Keratinocyte (primary cell): Measurements from ENCODE around the gene TSPAN18. TPM values are rescaled to one million over a fixed set of nuclear protein-coding genes. Genes with fewer than 3 reads are reported as not detected.
"Not testable (repeated sequence)": the region's sequence is repeated elsewhere in the genome, so short reads cannot be mapped to it uniquely, and the experiment has no call there.

ENCODE experiments used
- DNase-seq: peaks from one replicate; pipeline ENCODE4 v3.0.0-alpha.2; 2011; ENCODE audit warnings: low read depth, missing footprints, low spot score
- FAIRE-seq: peaks from 2 replicates; lab custom pipeline; 2011; peaks lifted over from hg19 to GRCh38; lab: Jason Lieb, UNC
- H2AFZ ChIP-seq: 2 replicates; pipeline ENCODE4 v1.6.0; 2012; ENCODE audit warnings: low read length, control low read depth, inconsistent platforms; ENCODE audit not compliant: control insufficient read depth
- H3K27ac ChIP-seq: 2 replicates; pipeline ENCODE4 v1.5.1; 2011; ENCODE audit warnings: low read length; ENCODE audit not compliant: control insufficient read depth, insufficient read depth
- H3K27me3 ChIP-seq: 3 replicates; pipeline ENCODE4 v1.6.0; 2011; ENCODE audit warnings: low read length; ENCODE audit not compliant: control insufficient read depth, insufficient read depth; ENCODE audit errors: extremely low read depth
- H3K36me3 ChIP-seq, 2 experiments: 2 replicates in 1 of 2; 3 replicates in 1 of 2; pipeline ENCODE4 v1.5.1; 2011; ENCODE audit warnings: low read length in 2 of 2, mild to moderate bottlenecking in 1 of 2; ENCODE audit not compliant: control insufficient read depth in 2 of 2, insufficient read depth in 2 of 2; ENCODE audit errors: extremely low read depth in 1 of 2
- H3K4me1 ChIP-seq: 3 replicates; pipeline ENCODE4 v1.5.1; 2011; ENCODE audit warnings: low read length; ENCODE audit not compliant: control insufficient read depth, insufficient read depth; ENCODE audit errors: extremely low read depth
- H3K4me2 ChIP-seq: 3 replicates; pipeline ENCODE4 v1.6.0; 2011; ENCODE audit warnings: low read depth, low read length; ENCODE audit not compliant: control insufficient read depth, insufficient read depth; ENCODE audit errors: extremely low read depth
- H3K4me3 ChIP-seq, 3 experiments: fragments of 200-600 bp in 1 of 3; sonication (generic) in 1 of 3; 2 replicates in 2 of 3; 3 replicates in 1 of 3; pipeline ENCODE4 v1.5.1; 2011 to 2016; ENCODE audit warnings: low read length in 3 of 3, mild to moderate bottlenecking in 3 of 3, control low read depth in 2 of 3, inconsistent platforms in 1 of 3, low read depth in 1 of 3, mixed read lengths in 1 of 3, mixed run types in 1 of 3, moderate library complexity in 1 of 3; ENCODE audit not compliant: control insufficient read depth in 2 of 3, insufficient read depth in 2 of 3; ENCODE audit errors: extremely low read depth in 1 of 3
- H3K79me2 ChIP-seq: 2 replicates; pipeline ENCODE4 v1.6.0; 2012; ENCODE audit warnings: low read length; ENCODE audit not compliant: control insufficient read depth, insufficient read depth
- H3K9ac ChIP-seq: 3 replicates; pipeline ENCODE4 v1.6.0; 2011; ENCODE audit warnings: low read length; ENCODE audit not compliant: control insufficient read depth, insufficient read depth; ENCODE audit errors: extremely low read depth
- H3K9me1 ChIP-seq: 3 replicates; pipeline ENCODE4 v1.6.0; 2011; ENCODE audit warnings: low read length; ENCODE audit not compliant: control insufficient read depth, insufficient read depth; ENCODE audit errors: extremely low read depth
- H3K9me3 ChIP-seq: 2 replicates; pipeline ENCODE4 v1.5.1; 2012; ENCODE audit warnings: low read depth, low read length; ENCODE audit not compliant: control insufficient read depth
- H4K20me1 ChIP-seq: 3 replicates; pipeline ENCODE4 v1.6.0; 2011; ENCODE audit warnings: low read length; ENCODE audit not compliant: control insufficient read depth, insufficient read depth; ENCODE audit errors: extremely low read depth
- EZH2 ChIP-seq: IDR thresholded peaks from one replicate; pipeline ENCODE4 v1.6.1; 2012; ENCODE audit warnings: inconsistent platforms, mild to moderate bottlenecking, low read length, moderate library complexity
- dilution Hi-C: fragments of 300-500 bp; cut with MboI; formaldehyde crosslinking; loops from one replicate; pipeline ENCODE4 v1.7.0; 2020; ENCODE audit warnings: low sequenced_read_pairs; ENCODE audit not compliant: extremely low pct_ligation_motif_present
- polyA plus RNA-seq, 5 experiments: library from polyadenylated mRNA; depleted of rRNA in 3 of 5; stranded (reverse) in 3 of 5; stranded (forward) in 1 of 5; unstranded in 1 of 5; fragments of >200 nt; gene quantifications; 1 replicate in 1 of 5; 2 replicates in 3 of 5; 3 replicates in 1 of 5; pipeline versions ENCODE4 v1.2.1 to v1.2.3, GENCODE V29; 2011 to 2012; ENCODE audit warnings: missing spikeins in 2 of 5, low read depth in 1 of 5, low replicate concordance in 1 of 5
- TF ChIP-seq, protein P1 (sequence below), 3 experiments: IDR thresholded peaks in 1 of 3; conservative IDR thresholded peaks in 1 of 3; optimal IDR thresholded peaks in 1 of 3; 2 replicates in 2 of 3; 3 replicates in 1 of 3; pipeline versions ENCODE3 to v1.5.1; 2011; ENCODE audit warnings: low read length in 3 of 3, mild to moderate bottlenecking in 3 of 3, moderate library complexity in 2 of 3, control low read depth in 1 of 3, inconsistent platforms in 1 of 3; ENCODE audit not compliant: insufficient read depth in 2 of 3; ENCODE audit errors: extremely low read depth in 1 of 3

Gene TSPAN18
- polyA plus RNA-seq, 1 donor (not counting 4 experiments of a cell fraction or from before 2014, with no cell fraction given), result not detected

DNA sequence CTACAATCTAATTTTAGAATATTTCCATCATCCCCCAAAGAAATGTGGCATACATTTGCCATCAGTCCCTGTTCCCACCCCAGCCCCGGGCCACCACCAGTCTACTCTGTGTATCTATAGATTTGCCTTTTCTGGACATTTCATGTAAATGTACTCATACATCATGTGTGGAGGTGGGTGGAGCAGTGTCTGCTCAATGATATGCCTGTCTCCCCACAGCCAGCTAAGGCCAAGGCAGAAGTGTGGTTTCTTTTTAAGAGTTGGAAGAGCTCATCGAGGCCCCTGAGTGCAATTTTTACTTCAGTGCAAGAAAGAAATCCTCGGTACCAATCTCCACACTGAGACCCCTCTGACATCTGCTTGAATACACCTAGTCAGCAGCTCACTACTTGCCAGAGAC is 143.4 kb downstream of the TSPAN18 start:
- Histone ChIP-seq H4K20me1 (peaks cover 11% of the 10 kb centered on the region), H3K9me1 (no peaks in the 10 kb centered on the region), H3K27me3 (peaks cover 70% of the 10 kb centered on the region), H3K79me2 (no peaks in the 10 kb centered on the region), H3K4me1 (no peaks in the 10 kb centered on the region), H3K27ac (no peak overlapping the region), H3K9ac (no peak overlapping the region), H3K4me3 (no peak overlapping the region), H3K36me3 (no peaks in the 10 kb centered on the region), H3K4me2 (no peak overlapping the region), H2AFZ (no peak overlapping the region), H3K9me3 (peaks cover 4% of the 10 kb centered on the region)
- DNase-seq, result no peak
- TF ChIP-seq, protein P1, sequence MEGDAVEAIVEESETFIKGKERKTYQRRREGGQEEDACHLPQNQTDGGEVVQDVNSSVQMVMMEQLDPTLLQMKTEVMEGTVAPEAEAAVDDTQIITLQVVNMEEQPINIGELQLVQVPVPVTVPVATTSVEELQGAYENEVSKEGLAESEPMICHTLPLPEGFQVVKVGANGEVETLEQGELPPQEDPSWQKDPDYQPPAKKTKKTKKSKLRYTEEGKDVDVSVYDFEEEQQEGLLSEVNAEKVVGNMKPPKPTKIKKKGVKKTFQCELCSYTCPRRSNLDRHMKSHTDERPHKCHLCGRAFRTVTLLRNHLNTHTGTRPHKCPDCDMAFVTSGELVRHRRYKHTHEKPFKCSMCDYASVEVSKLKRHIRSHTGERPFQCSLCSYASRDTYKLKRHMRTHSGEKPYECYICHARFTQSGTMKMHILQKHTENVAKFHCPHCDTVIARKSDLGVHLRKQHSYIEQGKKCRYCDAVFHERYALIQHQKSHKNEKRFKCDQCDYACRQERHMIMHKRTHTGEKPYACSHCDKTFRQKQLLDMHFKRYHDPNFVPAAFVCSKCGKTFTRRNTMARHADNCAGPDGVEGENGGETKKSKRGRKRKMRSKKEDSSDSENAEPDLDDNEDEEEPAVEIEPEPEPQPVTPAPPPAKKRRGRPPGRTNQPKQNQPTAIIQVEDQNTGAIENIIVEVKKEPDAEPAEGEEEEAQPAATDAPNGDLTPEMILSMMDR (optimal IDR thresholded peaks at IDR 0.05 in 1 of 3, IDR thresholded peaks at IDR 0.05 in 1 of 3, conservative IDR thresholded peaks at IDR 0.05 in 1 of 3; ENCODE audit: extremely low read depth in 1 of 3, insufficient read depth in 2 of 3, low read length in 3 of 3), result no peak
- no peak for TF ChIP-seq EZH2
- dilution Hi-C loops, result no loop called here
- FAIRE-seq, result no peak

- H3K79me2 ChIP-seq, result no peaks in the 10 kb centered on the region
- FAIRE-seq (no peak), DNase-seq (no peak)
- no peak overlapping the region for H3K4me2 ChIP-seq
- H3K27ac ChIP-seq, result no peak overlapping the region
- H3K4me1 ChIP-seq, result no peaks in the 10 kb centered on the region
- H3K4me3 ChIP-seq, result no peak overlapping the region
- H3K9me1 ChIP-seq, result no peaks in the 10 kb centered on the region
- H3K36me3 ChIP-seq, result no peaks in the 10 kb centered on the region
- peaks cover 66% of the 10 kb centered on the region for H3K27me3 ChIP-seq
- TF ChIP-seq EZH2, result no peak
- TF ChIP-seq, protein P1 (optimal IDR thresholded peaks at IDR 0.05 in 1 of 3, IDR thresholded peaks at IDR 0.05 in 1 of 3, conservative IDR thresholded peaks at IDR 0.05 in 1 of 3; ENCODE audit: extremely low read depth in 1 of 3, insufficient read depth in 2 of 3, low read length in 3 of 3), result no peak
- H3K9me3 ChIP-seq, result peaks cover 4% of the 10 kb centered on the region
- dilution Hi-C loops, result no loop called here
- H4K20me1 ChIP-seq, result peaks cover 11% of the 10 kb centered on the region
- no peak overlapping the region for H2AFZ ChIP-seq
- no peak overlapping the region for H3K9ac ChIP-seq
Observed at GRCh38 chr11:44870615-44871176, 143.9 kb downstream of the TSPAN18 start.

- H3K27me3 ChIP-seq, result peaks cover 64% of the 10 kb centered on the region
- H3K9me3 ChIP-seq, H2AFZ ChIP-seq, H3K27ac ChIP-seq, FAIRE-seq, H3K36me3 ChIP-seq, dilution Hi-C loops, H3K9me1 ChIP-seq, H3K4me3 ChIP-seq, H3K4me2 ChIP-seq, H3K79me2 ChIP-seq, DNase-seq, H3K4me1 ChIP-seq, H3K9ac ChIP-seq, H4K20me1 ChIP-seq: not testable (repeated sequence)
Observed at GRCh38 chr11:44871682-44872081, 144.9 kb downstream of the TSPAN18 start.
